A549 treated with AZD9567 at 1 μM for 4 hours (cell line): ENCODE results near the gene C6orf89. TPM values are rescaled to one million over a fixed set of nuclear protein-coding genes. Genes with fewer than 3 reads are reported as not detected.

Experiments used
- total RNA-seq: library from RNA; stranded (reverse); fragments of 200-300 nt; extraction: Qiagen RNA extraction; gene quantifications from 5 replicates; pipeline ENCODE4 v1.2.3, GENCODE V29; 2022; ENCODE audit not compliant: insufficient read depth

C6orf89 gene
- total RNA-seq: 15.8 to 19.6 TPM (median 18.7 TPM) in 5 replicates

GRCh38 chr6:36885461-36886401 is at the start of gene C6orf89:
Gene C6orf89 (plus strand): TSS chr6:36885952. CDS start chr6:36899445, 13,493 bp downstream.

GRCh38 chr6:36838896-36839748 is 46.6 kb upstream of the C6orf89 start, which contains the start of gene CPNE5:
Gene CPNE5 (minus strand): TSS chr6:36839444. CDS start chr6:36839377, 67 bp downstream.

GRCh38 chr6:36874443-36875249 is 11.1 kb upstream of the C6orf89 start, which contains the start of gene PPIL1:
Gene PPIL1 (minus strand): TSS chr6:36874803. CDS start chr6:36874772, 31 bp downstream.

GRCh38 chr6:36954262-36954931 is 68.6 kb downstream of the C6orf89 start, which contains the start of gene PI16:
Gene PI16 (plus strand): TSS chr6:36954738. CDS start chr6:36954761, 23 bp downstream.

Other genes starting within 250 kb of the C6orf89 start
- gene CDKN1A, start 207.2 kb upstream of the C6orf89 start, total RNA-seq: 249 to 335 TPM (median 300 TPM) in 5 replicates
- gene RAB44, start 188.1 kb upstream of the C6orf89 start, total RNA-seq: 0.03 to 0.06 TPM (median 0.05 TPM) in 4 of 5 replicates, not detected in the other
- gene CPNE5, start 46.5 kb upstream of the C6orf89 start, total RNA-seq: 0.05 to 0.13 TPM (median 0.08 TPM) in 4 of 5 replicates, not detected in the other
- 37.6 to 43.6 TPM (median 39.4 TPM) in 5 replicates for gene PPIL1, start 11.1 kb upstream of the C6orf89 start, total RNA-seq
- gene PI16, start 68.8 kb downstream of the C6orf89 start, total RNA-seq: not detected in 5 replicates
- 128 to 142 TPM (median 131 TPM) in 5 replicates for gene MTCH1, start 100.2 kb downstream of the C6orf89 start, total RNA-seq
- gene FGD2, start 119.7 kb downstream of the C6orf89 start, total RNA-seq: not detected in 5 replicates